Panc1 (cell line): ENCODE measurements around the gene IGFBP7. TPM values are rescaled to one million over a fixed set of nuclear protein-coding genes. Genes with fewer than 3 reads are reported as not detected.
"Not testable (repeated sequence)": the region's sequence is repeated elsewhere in the genome, so short reads cannot be mapped to it uniquely, and the experiment has no call there.

Source experiments
- ATAC-seq: fragments of 200-7000 bp; cut with Tn5 transposase; 2 replicates; pipeline ENCODE4 v1.9.1; 2020; ENCODE audit warnings: mild to moderate bottlenecking, moderate library complexity
- BruUV-seq: library from RNA; stranded (reverse); fragments of 400-500 nt; replicated peaks from 2 replicates; lab custom pipeline; 2021; lab: Mats Ljungman, UMichigan
- CTCF ChIA-PET: fragments of 300-600 bp; sonication (Branson Sonifier 250); formaldehyde crosslinking; loops from one replicate; lab custom pipeline; 2022; ENCODE audit warnings: antibody characterized with exemption; lab: Charles Lee
- POLR2A ChIA-PET: fragments of 300-600 bp; sonication (Branson Sonifier 250); formaldehyde crosslinking; loops from one replicate; lab custom pipeline; 2022; ENCODE audit warnings: antibody characterized with exemption; lab: Charles Lee
- DNase-seq: peaks from one replicate; pipeline ENCODE4 v3.0.0-alpha.2; 2010; ENCODE audit warnings: low read depth, low spot score
- H3K27ac ChIP-seq: 2 replicates; pipeline ENCODE4 v1.5.1; 2011; ENCODE audit warnings: mild to moderate bottlenecking, low read length, inconsistent platforms
- H3K27me3 ChIP-seq: fragments of 200-500 bp; sonication (Bioruptor generic); 2 replicates; pipeline ENCODE4 v1.6.0; 2014; ENCODE audit warnings: low read length, inconsistent platforms; ENCODE audit not compliant: control insufficient read depth, insufficient read depth
- H3K36me3 ChIP-seq: fragments of 200-500 bp; sonication (Bioruptor generic); 2 replicates; pipeline ENCODE4 v1.5.1; 2014; ENCODE audit warnings: inconsistent platforms, mild to moderate bottlenecking, low read length, moderate library complexity; ENCODE audit not compliant: control insufficient read depth, insufficient read depth
- H3K4me1 ChIP-seq: 2 replicates; pipeline ENCODE4 v1.5.1; 2011; ENCODE audit warnings: inconsistent platforms, mild to moderate bottlenecking, low read length, moderate library complexity; ENCODE audit not compliant: control insufficient read depth, insufficient read depth
- H3K4me3 ChIP-seq, 2 experiments: 2 replicates each; pipeline ENCODE4 v1.5.1; 2011 to 2012; ENCODE audit warnings: low read depth in 2 of 2, low read length in 2 of 2, mild to moderate bottlenecking in 2 of 2, inconsistent platforms in 1 of 2, moderate library complexity in 1 of 2
- H3K9me3 ChIP-seq: fragments of 200-500 bp; sonication (Bioruptor generic); 2 replicates; pipeline ENCODE4 v1.5.1; 2014; ENCODE audit warnings: low read depth, mild to moderate bottlenecking, inconsistent platforms, low read length, moderate library complexity; ENCODE audit not compliant: control insufficient read depth, insufficient read depth
- POLR2AphosphoS5 ChIP-seq: IDR thresholded peaks from 2 replicates; pipeline ENCODE4 v1.6.1; 2012; ENCODE audit warnings: mild to moderate bottlenecking, low read depth, low read length, moderate library complexity
- SIN3A ChIP-seq: IDR thresholded peaks from 2 replicates; pipeline ENCODE4 v1.6.1; 2012; ENCODE audit warnings: low read depth, mild to moderate bottlenecking, low read length, moderate library complexity, borderline replicate concordance; ENCODE audit not compliant: insufficient read depth
- TCF7L2 ChIP-seq: IDR thresholded peaks from 2 replicates; pipeline ENCODE4 v1.6.1; 2011; ENCODE audit warnings: mild to moderate bottlenecking, low read depth, low read length, inconsistent platforms
- in situ Hi-C: cut with HindIII; loops from 2 replicates; pipeline ENCODE4 v1.10.0; 2016; ENCODE audit warnings: low sequenced_read_pairs, low pct_unique_long_range_greater_than_20kb
- intact Hi-C: fragments of 100-400 bp; cut with micrococcal nuclease; formaldehyde crosslinking; loops from one replicate; pipeline ENCODE4 v1.10.0; 2022; ENCODE audit not compliant: unreplicated experiment
- total RNA-seq: library from RNA; stranded (reverse); gene quantifications from one replicate; pipeline ENCODE4 v1.2.1, GENCODE V29; 2021; ENCODE audit not compliant: unreplicated experiment
- TF ChIP-seq, protein P1 (sequence below), 2 experiments: IDR thresholded peaks; 2 replicates each; pipeline ENCODE4 v1.6.1; 2011 to 2012; ENCODE audit warnings: low read depth in 2 of 2, control low read depth in 1 of 2, low read length in 1 of 2, mild to moderate bottlenecking in 1 of 2, moderate library complexity in 1 of 2; ENCODE audit not compliant: insufficient read depth in 1 of 2
- TF ChIP-seq, protein P2 (sequence below): fragments of 450-650 bp; IDR thresholded peaks from 2 replicates; pipeline ENCODE4 v1.5.1; 2017; ENCODE audit warnings: mild to moderate bottlenecking

IGFBP7 gene
- total RNA-seq, 1 experiment from 2014 or later = 9.5 TPM

GRCh38 chr4:57061395-57061794 is 48.8 kb downstream of the IGFBP7 start:
- no peaks in the 10 kb centered on the region for H3K9me3 ChIP-seq
- POLR2A ChIA-PET = no interaction called here
- H3K4me1 ChIP-seq = no peaks in the 10 kb centered on the region
- ATAC-seq (no peak), DNase-seq (no peak)
- intact Hi-C loops (no loop called here), in situ Hi-C loops (no loop called here)
- no peak overlapping the region for H3K27ac ChIP-seq
- TF ChIP-seq, protein P1, sequence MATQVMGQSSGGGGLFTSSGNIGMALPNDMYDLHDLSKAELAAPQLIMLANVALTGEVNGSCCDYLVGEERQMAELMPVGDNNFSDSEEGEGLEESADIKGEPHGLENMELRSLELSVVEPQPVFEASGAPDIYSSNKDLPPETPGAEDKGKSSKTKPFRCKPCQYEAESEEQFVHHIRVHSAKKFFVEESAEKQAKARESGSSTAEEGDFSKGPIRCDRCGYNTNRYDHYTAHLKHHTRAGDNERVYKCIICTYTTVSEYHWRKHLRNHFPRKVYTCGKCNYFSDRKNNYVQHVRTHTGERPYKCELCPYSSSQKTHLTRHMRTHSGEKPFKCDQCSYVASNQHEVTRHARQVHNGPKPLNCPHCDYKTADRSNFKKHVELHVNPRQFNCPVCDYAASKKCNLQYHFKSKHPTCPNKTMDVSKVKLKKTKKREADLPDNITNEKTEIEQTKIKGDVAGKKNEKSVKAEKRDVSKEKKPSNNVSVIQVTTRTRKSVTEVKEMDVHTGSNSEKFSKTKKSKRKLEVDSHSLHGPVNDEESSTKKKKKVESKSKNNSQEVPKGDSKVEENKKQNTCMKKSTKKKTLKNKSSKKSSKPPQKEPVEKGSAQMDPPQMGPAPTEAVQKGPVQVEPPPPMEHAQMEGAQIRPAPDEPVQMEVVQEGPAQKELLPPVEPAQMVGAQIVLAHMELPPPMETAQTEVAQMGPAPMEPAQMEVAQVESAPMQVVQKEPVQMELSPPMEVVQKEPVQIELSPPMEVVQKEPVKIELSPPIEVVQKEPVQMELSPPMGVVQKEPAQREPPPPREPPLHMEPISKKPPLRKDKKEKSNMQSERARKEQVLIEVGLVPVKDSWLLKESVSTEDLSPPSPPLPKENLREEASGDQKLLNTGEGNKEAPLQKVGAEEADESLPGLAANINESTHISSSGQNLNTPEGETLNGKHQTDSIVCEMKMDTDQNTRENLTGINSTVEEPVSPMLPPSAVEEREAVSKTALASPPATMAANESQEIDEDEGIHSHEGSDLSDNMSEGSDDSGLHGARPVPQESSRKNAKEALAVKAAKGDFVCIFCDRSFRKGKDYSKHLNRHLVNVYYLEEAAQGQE (IDR thresholded peaks at IDR 0.05; ENCODE audit: insufficient read depth in 1 of 2, low read depth in 2 of 2, low read length in 1 of 2) = no peak
- TF ChIP-seq TCF7L2 (no peak), POLR2AphosphoS5 (no peak), SIN3A (no peak)
- TF ChIP-seq, protein P2, sequence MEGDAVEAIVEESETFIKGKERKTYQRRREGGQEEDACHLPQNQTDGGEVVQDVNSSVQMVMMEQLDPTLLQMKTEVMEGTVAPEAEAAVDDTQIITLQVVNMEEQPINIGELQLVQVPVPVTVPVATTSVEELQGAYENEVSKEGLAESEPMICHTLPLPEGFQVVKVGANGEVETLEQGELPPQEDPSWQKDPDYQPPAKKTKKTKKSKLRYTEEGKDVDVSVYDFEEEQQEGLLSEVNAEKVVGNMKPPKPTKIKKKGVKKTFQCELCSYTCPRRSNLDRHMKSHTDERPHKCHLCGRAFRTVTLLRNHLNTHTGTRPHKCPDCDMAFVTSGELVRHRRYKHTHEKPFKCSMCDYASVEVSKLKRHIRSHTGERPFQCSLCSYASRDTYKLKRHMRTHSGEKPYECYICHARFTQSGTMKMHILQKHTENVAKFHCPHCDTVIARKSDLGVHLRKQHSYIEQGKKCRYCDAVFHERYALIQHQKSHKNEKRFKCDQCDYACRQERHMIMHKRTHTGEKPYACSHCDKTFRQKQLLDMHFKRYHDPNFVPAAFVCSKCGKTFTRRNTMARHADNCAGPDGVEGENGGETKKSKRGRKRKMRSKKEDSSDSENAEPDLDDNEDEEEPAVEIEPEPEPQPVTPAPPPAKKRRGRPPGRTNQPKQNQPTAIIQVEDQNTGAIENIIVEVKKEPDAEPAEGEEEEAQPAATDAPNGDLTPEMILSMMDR = no peak
- no peak overlapping the region for H3K4me3 ChIP-seq
- CTCF ChIA-PET = no interaction called here
- no TSS peak for BruUV-seq
- H3K27me3 ChIP-seq = no peaks in the 10 kb centered on the region
- no peaks in the 10 kb centered on the region for H3K36me3 ChIP-seq

DNA sequence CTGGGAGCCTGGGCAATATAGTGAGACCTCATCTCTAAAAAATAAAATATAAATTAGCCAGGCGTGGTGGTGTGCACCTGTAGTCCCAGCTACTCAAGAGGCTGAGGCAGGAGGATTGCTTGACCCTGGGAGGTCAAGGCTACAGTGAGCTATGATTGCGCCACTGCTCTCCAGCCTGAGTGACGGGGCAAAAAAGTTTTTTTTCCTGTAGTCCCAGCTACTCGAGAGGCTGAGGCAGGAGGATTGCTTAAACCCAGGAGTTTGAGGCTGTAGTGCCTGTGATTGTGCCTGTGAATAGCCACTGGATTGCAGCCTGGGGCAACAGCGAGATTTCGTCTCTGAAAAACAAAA is 49.5 kb downstream of the IGFBP7 start:
- H3K36me3 ChIP-seq, DNase-seq, H3K4me1 ChIP-seq, H3K27me3 ChIP-seq, H3K4me3 ChIP-seq, ATAC-seq, CTCF ChIA-PET, POLR2A ChIA-PET, H3K9me3 ChIP-seq, H3K27ac ChIP-seq, in situ Hi-C loops, BruUV-seq, intact Hi-C loops: not testable (repeated sequence)

DNA sequence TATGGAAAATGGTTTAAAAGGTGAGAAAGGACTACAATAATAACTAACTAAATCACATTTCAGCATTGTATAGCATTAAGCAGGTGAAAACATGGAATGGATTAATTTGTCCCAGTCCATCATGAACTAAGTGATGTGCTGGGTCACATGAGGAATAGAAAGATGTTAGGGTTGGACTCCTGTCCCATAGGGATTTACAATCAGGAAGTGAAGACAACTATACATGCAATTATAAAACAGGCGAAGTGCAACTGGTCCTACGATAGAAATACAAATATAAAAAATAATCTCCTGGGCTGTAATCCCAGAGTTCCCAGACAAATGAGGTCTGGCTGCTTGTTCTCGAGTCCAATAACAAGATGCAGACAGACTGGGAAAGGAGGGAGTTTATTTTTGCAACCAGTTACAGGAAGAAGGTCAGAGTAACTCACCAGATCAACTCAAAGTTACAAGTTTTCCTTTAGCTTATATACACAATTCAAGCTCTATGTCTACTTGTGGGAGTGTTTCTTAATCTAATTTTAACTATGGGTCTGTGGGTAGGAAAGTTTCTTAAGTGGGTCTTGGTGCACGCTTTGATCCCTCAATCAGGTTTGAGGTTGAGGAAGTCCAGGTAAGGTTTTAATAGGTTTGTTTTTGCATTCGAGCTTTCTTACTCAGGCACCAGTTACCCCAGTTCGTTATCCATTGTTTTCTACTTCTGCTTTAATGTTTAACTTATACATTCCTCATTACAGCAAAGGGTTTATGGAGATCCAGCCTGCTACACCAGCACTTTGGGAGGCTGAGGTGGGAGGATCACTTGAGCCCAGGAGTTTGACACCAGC is 50.1 kb downstream of the IGFBP7 start:
- no peak for ATAC-seq
- no peak for TF ChIP-seq POLR2AphosphoS5
- no peak for TF ChIP-seq SIN3A
- TF ChIP-seq, protein P1 (IDR thresholded peaks at IDR 0.05; ENCODE audit: insufficient read depth in 1 of 2, low read depth in 2 of 2, low read length in 1 of 2) = no peak
- TF ChIP-seq, protein P2 = no peak
- no peak for TF ChIP-seq TCF7L2
- in situ Hi-C loops (no loop called here), intact Hi-C loops (no loop called here)
- H3K27ac ChIP-seq = no peak overlapping the region
- no peaks in the 10 kb centered on the region for H3K9me3 ChIP-seq
- DNase-seq = no peak
- H3K4me3 ChIP-seq = no peak overlapping the region
- H3K36me3 ChIP-seq = no peaks in the 10 kb centered on the region
- no peaks in the 10 kb centered on the region for H3K27me3 ChIP-seq
- CTCF ChIA-PET = no interaction called here
- POLR2A ChIA-PET = no interaction called here
- no TSS peak for BruUV-seq
- H3K4me1 ChIP-seq = no peaks in the 10 kb centered on the region
